ENCODE data around the gene XYLT1.

The XYLT1 gene

DNA sequence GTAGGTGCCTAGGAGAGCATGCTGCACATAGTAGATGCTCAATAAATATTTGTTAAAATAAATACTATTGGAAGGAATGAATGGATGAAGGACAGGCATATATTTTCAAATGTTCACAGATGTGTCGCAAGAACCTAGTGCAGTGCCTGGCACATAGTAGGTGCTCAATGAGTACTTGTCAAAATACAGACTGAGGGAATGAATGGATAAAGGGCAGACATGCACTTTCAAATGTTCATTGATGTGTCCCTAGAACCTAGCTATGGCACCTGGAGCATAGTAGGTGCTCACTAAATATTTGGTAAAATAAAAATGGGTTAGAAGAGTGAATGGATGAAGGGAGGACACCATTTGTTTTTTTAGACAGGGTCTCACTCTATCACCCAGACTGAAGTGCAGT lies 26.1 kb downstream of the XYLT1 start:
- TF ChIP-seq CTCF (IDR thresholded peaks at IDR 0.05; ENCODE audit: insufficient read depth, low read depth, low read length, missing control alignments): no peak
- no peak for DNase-seq (ENCODE audit: low read depth)
- H3K4me3 ChIP-seq (ENCODE audit: low read length): no peak overlapping the region

- no peak for TF ChIP-seq CTCF (IDR thresholded peaks at IDR 0.05; ENCODE audit: insufficient read depth, low read depth, low read length, missing control alignments)
- DNase-seq (ENCODE audit: low read depth): no peak
- no peak overlapping the region for H3K4me3 ChIP-seq (ENCODE audit: low read length)
Measured at GRCh38 chr16:17440131-17440530, 30.6 kb downstream of the XYLT1 start.

GRCh38 chr16:17439580-17439979 lies 31.2 kb downstream of the XYLT1 start:
- H3K4me3 ChIP-seq (ENCODE audit: low read length): no peak overlapping the region
- no peak for DNase-seq (ENCODE audit: low read depth)
- no peak for TF ChIP-seq CTCF (IDR thresholded peaks at IDR 0.05; ENCODE audit: insufficient read depth, low read depth, low read length, missing control alignments)

GRCh38 chr16:17437981-17438380 lies 32.8 kb downstream of the XYLT1 start:
- no peak for DNase-seq (ENCODE audit: low read depth)
- H3K4me3 ChIP-seq (ENCODE audit: low read length): no peak overlapping the region
- TF ChIP-seq CTCF (IDR thresholded peaks at IDR 0.05; ENCODE audit: insufficient read depth, low read depth, low read length, missing control alignments): no peak

DNA sequence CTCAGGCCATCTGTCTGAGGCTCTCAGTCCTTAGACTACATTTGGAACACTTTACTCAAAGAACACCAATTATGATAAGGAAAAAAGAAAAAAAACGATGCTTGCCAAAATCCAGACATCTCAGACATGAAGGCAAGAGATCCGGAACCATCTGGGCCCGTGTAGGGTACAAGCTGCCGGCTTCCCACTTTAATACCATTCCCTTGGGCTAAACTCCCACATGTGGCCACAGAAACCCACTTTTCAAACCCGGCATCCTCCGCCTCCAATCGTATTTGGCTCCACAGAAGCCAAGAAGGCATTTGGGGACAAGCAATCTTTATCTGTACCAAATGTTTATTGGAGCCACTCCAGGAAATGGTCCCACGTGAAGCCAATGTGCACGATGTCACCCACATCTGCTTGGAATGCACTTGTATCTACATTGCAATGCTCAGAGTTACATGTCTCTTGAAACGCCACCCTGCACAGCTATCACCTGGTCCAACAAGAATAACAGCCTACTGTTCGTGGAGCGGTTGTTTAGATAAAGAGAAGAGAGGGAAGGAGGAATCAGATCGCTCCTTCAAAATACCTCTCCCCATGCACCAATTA lies 33.5 kb downstream of the XYLT1 start:
- TF ChIP-seq CTCF (IDR thresholded peaks at IDR 0.05; ENCODE audit: insufficient read depth, low read depth, low read length, missing control alignments): no peak
- no peak for DNase-seq (ENCODE audit: low read depth)
- no peak overlapping the region for H3K4me3 ChIP-seq (ENCODE audit: low read length)

GRCh38 chr16:17435318-17435717 lies 35.4 kb downstream of the XYLT1 start:
- TF ChIP-seq CTCF (IDR thresholded peaks at IDR 0.05; ENCODE audit: insufficient read depth, low read depth, low read length, missing control alignments): no peak
- no peak overlapping the region for H3K4me3 ChIP-seq (ENCODE audit: low read length)
- no peak for DNase-seq (ENCODE audit: low read depth)
